NCI-H128 (cell line): ENCODE results near the gene STEAP4.
"Not testable (repeated sequence)": the region's sequence is repeated elsewhere in the genome, so short reads cannot be mapped to it uniquely, and the experiment has no call there.

Experiments used
- DNase-seq: peaks from one replicate; lab custom pipeline; 2025; ENCODE audit not compliant: unreplicated experiment; lab: John Stamatoyannopoulos, UW

STEAP4 gene

DNA sequence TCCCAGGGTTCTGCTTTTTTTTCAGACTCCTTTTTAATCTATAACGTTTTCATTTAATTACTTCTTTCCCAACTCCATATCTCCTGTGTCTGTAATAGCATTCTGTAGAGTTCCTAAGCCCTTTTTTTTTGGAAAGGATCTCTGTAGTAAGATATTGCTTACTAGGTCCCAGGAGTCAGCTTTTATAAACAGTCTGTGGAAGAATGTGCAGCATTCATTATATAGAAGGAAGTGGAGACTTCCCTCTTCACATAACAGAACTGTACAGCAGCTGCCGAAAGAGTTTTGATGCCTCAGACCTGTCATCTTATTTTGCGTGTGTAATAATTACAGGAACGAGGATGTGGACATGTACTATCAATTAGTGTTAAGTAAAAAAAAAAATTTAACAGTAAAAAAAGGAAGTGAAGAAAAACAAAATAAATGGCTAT lies 7.4 kb upstream of the STEAP4 start:
- no peak for DNase-seq

- DNase-seq, result no peak
Measured at GRCh38 chr7:88312061-88312663, 5.5 kb upstream of the STEAP4 start.

GRCh38 chr7:88311675-88312036 lies 5.0 kb upstream of the STEAP4 start:
- DNase-seq, result no peak

DNA sequence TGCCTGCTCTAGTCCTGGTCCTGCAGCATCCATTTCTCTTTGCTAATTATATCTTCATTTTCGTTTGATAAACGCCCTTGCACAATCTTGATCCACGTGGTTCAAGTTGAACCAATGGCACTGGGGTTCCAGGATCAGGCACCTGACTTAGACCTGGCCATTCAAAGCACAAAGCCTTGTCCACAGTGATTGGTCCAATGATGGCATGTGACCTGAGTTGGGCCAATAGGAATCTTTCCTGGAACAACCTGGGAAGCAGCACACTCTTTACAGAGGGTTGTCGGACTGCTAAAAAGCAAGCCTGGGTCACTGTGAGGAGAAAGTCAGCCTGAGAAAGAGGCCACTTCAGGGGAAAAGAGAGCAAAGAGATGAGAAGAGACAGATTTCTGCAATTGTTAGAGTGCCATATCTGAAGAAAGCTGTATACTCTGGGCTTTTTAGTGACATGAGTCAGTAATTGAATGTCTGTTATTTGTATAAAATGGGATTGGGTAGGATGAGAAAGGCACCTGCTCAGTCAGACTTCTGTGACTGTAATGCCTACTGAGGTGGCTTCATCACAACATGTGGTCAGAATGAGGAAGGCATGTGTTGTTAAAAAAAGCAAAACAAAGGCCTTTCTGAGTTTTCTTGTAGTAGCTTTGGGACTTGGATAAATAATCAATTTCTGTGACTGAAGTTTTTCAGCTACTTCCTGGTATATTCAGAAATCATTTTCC lies 4.4 kb upstream of the STEAP4 start:
- no peak for DNase-seq

- no peak for DNase-seq
Measured at GRCh38 chr7:88309819-88310218, 3.1 kb upstream of the STEAP4 start.

- no peak for DNase-seq
Measured at GRCh38 chr7:88307823-88308222, 1.1 kb upstream of the STEAP4 start.

GRCh38 chr7:88307412-88307811 lies 718 bp upstream of the STEAP4 start:
- DNase-seq, result no peak

DNA sequence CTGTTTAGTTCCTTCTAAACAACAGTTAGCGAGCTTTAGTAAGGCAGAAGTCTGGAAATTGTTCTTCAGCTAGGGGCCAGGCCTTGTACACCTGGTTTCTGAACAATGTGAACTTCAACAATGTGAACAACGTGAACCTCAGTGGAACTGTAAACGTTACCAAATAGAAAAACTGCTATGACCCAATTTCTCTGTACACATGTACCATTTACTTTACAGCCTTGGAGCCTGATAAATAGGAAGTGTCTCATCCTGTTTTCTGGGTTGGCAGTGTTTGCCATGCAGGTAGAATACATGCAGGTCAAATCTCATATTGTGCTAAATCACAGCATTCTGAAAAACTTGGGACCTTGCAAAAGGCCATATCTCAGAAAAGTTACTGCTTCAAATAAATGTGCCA lies 1.6 kb downstream of the STEAP4 start:
- DNase-seq, result no peak

GRCh38 chr7:88302486-88302885 lies 4.2 kb downstream of the STEAP4 start:
- no peak for DNase-seq

DNA sequence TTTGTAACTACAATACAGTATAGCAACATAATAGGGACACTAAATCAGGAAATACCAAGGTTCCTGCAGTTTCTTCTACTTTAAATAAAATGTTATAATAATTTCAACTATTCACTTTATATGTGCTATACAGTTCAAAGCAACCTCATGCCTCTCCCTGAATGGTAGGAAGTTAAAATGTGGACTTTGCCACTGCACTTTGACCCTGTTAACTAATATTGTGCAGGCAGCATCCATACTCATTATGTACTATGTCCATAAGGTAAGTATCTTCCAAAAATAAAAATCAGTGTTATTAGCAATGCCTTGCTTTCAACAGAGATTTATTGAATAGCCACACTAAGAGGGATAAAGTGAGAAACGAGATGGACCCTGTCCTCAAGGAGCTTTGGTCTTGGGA lies 4.8 kb downstream of the STEAP4 start:
- no peak for DNase-seq

GRCh38 chr7:88300401-88300945 lies 6.2 kb downstream of the STEAP4 start:
- no peak for DNase-seq

DNA sequence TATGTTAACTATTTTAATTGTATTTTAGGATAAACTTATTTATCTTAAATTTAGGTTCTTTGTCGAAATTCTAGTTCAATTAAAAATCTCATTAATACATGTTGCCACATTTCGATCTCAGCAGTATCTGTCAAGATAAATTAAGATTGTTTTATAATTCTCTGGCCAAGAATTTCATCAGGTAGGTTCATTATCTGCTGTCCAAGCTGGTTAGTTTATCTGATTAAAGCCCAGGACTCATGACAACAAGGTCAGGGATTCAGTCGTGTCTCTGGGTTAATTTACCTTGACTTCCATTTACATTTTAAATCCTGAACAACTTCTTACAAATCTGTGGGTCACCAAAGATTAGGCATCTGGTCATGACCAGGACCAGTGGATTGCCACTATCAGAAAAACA lies 7.6 kb downstream of the STEAP4 start:
- DNase-seq, result no peak

DNA sequence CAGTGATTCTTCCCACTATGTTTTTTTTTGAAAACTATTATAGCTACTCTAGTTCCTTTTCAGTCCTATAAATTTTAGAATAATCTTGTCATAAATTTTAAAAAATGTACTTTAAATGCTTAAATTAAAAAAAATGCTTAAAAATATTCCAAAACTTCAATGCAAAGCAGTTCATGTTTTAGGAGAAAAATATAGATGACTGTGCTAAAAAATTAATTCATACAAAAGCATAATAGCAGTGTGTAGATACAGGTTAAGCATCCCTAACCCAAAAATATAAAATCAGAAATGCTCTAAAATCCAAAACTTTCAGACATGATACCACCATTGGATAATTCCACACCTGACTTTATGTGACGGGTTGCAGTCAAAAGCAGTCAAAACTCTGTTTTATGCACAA lies 12.8 kb downstream of the STEAP4 start:
- DNase-seq, result no peak

GRCh38 chr7:88291398-88292173 lies 15.1 kb downstream of the STEAP4 start:
- DNase-seq, result no peak

- DNase-seq, result no peak
Measured at GRCh38 chr7:88290491-88290890, 16.2 kb downstream of the STEAP4 start.

- DNase-seq, result no peak
Measured at GRCh38 chr7:88289564-88290025, 17.1 kb downstream of the STEAP4 start.

GRCh38 chr7:88281749-88282148 lies 24.9 kb downstream of the STEAP4 start:
- DNase-seq, result no peak

DNA sequence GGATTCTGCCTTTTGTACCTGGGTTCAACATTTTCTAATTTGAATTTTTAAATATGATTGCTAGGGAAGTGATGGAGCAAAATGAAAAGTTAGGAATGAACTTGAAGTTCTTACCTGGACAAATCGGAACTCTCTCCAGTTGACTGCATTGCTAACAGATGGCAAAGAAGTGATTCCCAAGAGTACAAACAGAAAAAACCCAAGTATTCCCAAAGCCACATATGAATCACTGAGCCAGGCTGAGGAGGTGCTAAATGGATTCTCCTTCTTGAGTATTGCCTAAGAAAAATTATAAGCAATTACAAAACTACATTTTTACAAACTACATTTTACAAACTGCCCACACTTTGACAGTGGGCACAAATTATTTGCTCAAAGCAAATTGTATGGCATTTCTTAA lies 25.9 kb downstream of the STEAP4 start:
- no peak for DNase-seq

DNA sequence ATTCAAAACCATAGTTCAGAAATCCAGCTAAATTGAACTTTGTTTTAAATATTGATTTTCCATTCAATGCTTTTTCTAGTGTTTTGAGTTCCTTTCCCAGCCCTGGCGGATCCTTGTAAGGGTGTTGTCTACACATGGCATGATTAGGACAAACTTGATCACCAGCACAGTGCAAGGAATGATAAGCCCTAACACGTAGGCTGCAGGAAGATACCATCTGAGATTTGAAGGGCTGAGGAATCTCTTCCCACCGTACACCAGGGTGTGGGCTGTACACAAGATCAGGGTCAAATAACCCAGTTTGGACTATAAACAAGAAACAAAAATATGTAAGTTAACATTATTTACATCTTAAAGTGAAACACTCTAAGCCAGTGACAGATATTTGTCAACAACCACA lies 27.4 kb downstream of the STEAP4 start:
- no peak for DNase-seq

DNA sequence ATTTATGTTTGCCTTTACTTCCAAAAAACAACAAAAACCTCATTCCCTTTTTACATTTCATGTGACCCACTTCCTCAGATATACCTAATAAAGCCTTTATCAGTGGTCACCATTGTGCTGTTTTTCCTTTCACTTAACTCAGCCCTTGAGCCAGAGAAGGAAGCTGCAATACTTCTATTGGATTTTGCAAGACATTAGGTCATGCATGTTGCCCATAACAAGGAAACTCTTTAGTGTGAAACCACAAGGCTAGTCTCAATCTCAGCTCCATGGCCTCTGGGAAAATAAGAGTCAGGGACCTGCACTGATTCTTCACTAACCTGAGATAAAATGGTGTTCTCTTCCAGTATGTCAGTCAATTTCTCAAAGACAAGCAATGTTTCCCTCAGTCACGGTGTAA lies 27.8 kb downstream of the STEAP4 start:
- DNase-seq, result no peak

- no peak for DNase-seq
Measured at GRCh38 chr7:88276605-88277153, 30.0 kb downstream of the STEAP4 start.

GRCh38 chr7:88274856-88275255 lies 31.8 kb downstream of the STEAP4 start:
- DNase-seq, result not testable (repeated sequence)
